HL-60/S4 treated with phorbol 12-myristate 13-acetate at 8.2 ng/mL for 4 days and 3 days (cell line): Measurements from ENCODE around the gene USP8.
"Not testable (repeated sequence)": the region's sequence is repeated elsewhere in the genome, so short reads cannot be mapped to it uniquely, and the experiment has no call there.

Experiments used
- in situ Hi-C: fragments of 300-500 bp; cut with MboI; formaldehyde crosslinking; loops from 2 replicates; pipeline ENCODE4 v1.15.0; 2022; ENCODE audit warnings: low sequenced_read_pairs

The USP8 gene

DNA sequence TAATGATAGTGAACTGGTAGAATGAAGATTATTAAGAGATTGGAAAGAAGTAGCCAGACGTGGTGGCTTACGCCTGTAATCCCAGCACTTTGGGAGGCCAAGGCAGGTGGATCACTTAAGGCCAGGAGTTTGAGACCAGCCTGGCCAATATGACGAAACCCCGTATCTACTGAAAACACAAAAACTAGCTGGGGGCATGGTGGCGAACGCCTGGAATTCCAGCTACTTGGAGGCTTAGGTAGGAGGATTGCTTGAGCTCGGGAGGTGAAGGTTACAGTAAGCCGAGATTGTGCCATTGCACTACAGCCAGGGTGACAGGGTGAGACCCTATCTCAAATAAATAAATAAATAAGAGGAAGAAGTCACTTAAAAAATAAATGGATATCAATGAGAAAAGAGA lies 14.0 kb downstream of the USP8 start:
- in situ Hi-C loops = no loop called here

DNA sequence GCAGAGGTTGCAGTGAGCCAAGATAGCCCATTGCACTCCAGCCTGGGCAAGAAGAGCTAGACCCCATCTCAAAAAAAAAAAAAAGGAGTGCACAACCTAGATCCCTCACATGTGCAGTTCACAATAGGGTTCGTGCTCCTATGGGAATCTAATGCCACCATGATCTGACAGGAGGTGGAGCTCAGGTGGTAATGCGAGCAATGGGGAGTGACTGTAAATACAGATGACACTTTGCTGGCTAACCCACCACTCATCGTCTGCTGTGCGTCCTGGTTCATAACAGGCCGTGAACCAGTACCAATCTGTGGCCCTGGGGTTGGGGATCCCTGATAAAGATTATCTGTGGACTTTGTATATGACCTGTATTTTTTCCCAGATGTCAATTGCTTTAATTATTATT lies 16.7 kb downstream of the USP8 start:
- in situ Hi-C loops = no loop called here

GRCh38 chr15:50452927-50453326 lies 28.7 kb downstream of the USP8 start:
- in situ Hi-C loops = no loop called here

DNA sequence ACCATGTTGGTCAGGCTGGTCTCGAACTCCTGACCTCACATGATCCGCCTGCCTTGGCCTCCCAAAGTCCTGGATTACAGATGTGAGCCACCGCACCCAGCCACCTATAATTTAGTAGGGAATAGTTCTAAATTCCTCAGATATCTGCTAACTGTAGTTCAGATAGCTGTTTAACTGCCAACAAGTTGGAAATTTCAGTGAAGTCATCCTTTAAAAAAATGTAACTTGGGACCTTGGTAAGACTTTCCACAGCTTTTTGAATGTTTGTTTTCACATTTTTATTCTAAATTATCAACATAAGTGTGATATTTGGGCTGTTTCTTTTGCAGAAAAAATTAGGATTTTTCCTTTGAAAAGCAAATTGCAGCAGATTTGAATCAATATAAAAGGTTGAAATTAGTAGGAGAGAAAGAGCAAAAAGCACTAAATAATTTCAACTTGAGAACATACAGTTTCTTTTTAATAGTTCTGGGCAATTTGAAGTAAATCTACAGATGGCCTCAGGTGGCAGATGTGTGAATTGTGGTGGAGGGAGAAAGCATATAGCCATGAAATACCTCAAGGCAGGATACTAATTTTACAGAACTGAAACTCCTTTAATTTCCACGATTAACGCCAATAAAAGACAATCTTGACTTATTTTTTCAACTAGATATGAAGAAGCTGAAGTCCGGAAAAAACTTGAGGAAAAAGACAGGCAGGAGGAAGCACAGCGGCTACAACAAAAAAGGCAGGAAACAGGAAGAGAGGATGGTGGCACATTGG lies 34.3 kb downstream of the USP8 start:
- in situ Hi-C loops = no loop called here

GRCh38 chr15:50463423-50464358 lies 39.5 kb downstream of the USP8 start:
- in situ Hi-C loops = no loop called here

- in situ Hi-C loops = no loop called here
Observed at GRCh38 chr15:50471072-50471471, 46.9 kb downstream of the USP8 start.

DNA sequence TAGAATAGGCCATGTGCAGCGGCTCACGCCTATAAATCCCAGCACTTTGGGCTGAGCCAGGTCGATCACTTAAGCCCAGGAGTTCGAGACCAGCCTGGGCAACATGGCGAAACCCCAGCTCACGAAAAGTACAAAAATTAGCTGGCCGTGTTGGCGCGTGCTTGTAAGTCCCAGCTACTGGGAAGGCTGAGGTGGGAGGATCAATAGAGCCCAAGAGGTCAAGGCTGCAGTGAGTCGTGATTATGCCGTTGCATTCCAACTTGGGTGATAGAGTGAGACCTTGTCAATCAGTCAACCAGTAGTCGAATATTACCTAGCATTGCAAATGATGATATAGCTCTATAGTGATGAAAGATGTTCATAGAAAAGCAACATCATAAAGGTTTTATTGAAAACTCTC lies 51.9 kb downstream of the USP8 start:
- in situ Hi-C loops = no loop called here

- in situ Hi-C loops = no loop called here
Observed at GRCh38 chr15:50484781-50485180, 60.6 kb downstream of the USP8 start.

GRCh38 chr15:50485389-50485788 lies 61.2 kb downstream of the USP8 start:
- in situ Hi-C loops = no loop called here

DNA sequence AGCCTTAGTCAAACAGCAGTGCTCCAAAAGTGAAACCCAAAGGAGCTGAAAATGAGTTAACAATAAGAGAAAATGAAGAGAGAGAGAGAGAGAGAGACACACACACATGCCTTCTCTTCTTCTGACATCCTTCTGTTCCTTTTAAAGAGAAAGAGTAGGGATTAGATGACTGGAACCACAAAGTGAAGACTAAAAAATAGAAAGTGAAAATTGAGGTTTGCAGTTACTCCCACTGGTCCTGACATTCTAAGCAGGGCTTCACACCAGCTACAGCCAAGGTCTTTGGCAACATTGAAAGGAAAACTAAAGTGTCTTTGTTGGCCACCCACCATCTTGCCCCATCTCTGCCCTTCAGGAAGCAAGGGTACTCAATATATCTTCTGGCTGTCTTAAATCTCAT lies 63.1 kb downstream of the USP8 start:
- in situ Hi-C loops = no loop called here

DNA sequence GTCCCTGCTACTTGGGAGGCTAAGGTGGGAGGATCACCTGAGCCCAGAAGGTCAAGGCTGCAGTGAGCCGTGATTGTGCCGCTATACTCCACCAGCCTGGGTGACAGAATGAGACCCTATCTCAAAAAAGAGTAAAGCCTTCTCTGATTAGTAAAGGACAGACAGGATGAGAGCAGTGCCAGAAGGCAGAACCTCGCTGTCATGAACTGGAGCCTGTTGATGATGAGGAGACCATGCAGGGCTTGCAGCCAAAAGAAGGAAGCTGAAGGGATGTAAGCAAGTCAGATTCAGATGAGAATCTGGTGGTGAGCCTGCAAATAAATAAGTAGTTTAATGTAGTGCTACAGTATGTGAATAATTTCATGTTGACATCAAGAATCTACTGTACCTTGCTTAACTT lies 69.4 kb downstream of the USP8 start:
- in situ Hi-C loops = no loop called here

GRCh38 chr15:50494547-50494946 lies 70.3 kb downstream of the USP8 start:
- in situ Hi-C loops = not testable (repeated sequence)

- in situ Hi-C loops = no loop called here
Observed at GRCh38 chr15:50496692-50497091, 72.5 kb downstream of the USP8 start.

DNA sequence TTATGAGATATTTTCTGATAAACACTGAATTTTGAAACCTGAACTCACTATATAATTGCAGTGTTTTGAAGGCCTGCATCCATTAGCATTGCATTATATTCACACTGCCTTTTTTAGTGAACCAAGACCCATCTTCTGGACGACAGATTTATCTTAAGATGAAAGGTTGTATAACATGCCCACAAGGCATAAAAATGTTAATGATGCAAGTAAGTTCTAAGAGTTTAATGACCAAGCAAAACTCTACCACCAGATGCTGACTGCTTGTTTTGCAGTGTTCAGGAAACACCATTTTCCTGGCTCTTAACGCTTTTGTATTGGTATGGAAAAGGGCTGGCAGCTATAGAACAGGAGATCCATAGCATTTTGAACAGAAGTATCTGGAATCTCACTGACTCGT lies 76.1 kb downstream of the USP8 start:
- in situ Hi-C loops = no loop called here

DNA sequence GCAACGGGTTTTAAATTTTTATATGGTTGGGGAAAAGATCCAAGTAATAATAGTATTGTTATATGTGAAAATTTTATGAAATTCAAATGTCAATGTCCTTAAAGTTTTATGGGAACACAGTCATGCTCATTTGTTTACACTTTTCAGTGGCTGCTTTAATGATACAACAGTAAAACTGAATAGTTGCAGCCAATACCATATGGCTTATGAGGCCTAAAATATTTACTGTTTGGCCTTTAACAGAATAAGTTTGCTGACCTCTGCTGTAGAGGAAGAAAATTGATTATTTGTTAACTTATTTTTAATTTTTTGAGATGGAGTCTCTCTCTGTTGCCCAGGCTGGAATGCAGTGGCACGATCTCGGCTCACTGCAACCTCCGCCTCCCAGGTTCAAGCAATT lies 77.6 kb downstream of the USP8 start:
- in situ Hi-C loops = no loop called here

DNA sequence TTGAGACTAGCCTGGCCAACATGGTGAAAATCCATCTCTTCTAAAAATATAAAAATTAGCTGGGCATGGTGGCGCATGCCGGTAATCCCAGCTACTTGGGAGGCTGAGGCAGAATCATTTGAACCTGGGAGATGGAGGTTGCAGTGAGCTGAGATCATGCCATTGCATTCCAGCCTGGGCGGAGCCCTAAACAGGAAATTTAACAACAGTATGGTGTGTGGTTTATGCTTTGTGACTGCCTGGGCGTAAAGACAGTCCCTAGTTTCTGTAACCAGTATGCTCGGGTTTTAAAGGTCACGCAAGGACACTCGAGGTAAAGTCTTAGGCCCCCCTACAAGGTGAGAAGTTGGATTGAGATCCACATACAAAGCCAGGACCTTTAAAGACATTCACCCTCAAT lies 78.9 kb downstream of the USP8 start:
- in situ Hi-C loops = no loop called here

DNA sequence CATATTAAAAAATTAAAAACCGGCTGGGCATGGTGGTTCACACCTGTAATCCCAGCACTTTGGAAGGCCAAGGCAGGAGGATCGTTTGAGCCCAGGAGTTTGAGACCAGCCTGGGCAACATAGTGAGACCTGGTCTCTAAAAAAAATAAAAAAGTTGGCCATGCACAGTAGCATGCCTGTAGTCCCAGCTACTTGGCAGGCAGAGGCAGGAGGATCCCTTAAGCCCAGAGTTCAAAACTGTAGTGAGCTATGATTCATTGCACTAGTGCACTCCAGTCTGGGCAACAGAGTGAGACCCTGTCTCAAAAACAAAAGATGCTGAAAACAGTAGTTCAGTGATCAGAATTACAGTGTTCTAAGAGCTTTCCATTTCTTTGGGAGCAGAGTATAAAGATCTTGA lies 81.5 kb downstream of the USP8 start:
- in situ Hi-C loops = not testable (repeated sequence)

- in situ Hi-C loops = no loop called here
Observed at GRCh38 chr15:50506121-50506520, 81.9 kb downstream of the USP8 start.

DNA sequence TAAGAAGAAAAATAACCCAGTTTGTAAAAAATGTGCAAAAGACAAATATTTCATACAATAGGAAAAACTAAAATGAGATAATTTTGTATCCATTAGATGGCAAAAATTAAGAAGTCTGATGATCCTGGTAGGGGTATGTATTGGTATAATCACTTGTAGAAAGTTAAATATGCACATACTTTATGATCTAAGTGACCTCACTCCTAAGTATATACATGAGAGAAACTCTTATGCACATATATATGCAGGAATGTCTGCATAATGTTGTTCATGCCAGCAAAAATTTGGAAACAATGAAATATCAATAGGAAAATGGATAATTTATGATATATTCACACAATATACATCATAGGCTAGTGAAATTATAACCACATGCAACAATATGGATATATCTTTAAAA lies 88.8 kb downstream of the USP8 start:
- in situ Hi-C loops = no loop called here

- in situ Hi-C loops = no loop called here
Observed at GRCh38 chr15:50519740-50520425, 95.7 kb downstream of the USP8 start.

- in situ Hi-C loops = no loop called here
Observed at GRCh38 chr15:50523851-50524251, 99.6 kb downstream of the USP8 start.

DNA sequence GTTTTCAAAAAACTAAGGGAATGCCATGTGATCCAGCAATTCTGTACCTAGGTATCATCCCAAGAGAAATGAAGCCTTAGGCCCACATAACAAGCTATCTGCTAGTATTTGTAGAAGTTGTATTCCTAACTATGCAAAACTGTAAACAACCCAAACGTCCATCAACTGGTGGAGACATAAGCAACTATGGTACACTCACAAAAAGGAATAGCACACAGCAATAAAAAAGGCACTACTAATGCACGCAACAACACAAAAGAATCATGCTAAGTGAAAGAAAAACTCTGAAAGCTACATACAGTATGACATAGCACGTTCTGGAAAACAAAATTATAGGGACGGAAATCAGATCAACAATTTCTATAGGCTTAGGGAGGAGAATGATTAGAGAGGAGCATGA lies 107.0 kb downstream of the USP8 start:
- in situ Hi-C loops = no loop called here
